ENCODE data around the gene ZFP64.
"Not testable (repeated sequence)": the region's sequence is repeated elsewhere in the genome, so short reads cannot be mapped to it uniquely, and the experiment has no call there.

The ZFP64 gene

DNA sequence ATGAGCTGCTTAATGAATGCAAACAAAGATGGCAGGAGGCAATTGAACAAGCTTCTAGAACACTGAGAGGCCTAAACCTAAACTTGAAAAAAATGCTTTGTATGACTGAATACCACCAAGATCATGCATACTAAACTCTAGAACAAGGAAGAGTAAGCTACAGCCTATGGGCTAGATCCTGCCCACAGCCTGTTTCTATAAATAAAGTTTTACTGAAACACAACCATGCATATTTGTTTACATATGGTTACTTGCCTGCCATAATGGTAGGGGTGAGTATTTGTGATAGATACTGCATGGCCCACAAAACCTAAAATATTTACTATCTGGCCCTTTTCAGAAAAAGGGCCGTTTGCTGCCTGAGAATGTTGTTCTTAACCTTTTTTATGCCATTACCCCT is 37.0 kb downstream of the ZFP64 start:
- no peak for DNase-seq (ENCODE audit: low spot score)

GRCh38 chr20:52153896-52154295 is 37.7 kb downstream of the ZFP64 start:
- no peak for DNase-seq (ENCODE audit: low spot score)

DNA sequence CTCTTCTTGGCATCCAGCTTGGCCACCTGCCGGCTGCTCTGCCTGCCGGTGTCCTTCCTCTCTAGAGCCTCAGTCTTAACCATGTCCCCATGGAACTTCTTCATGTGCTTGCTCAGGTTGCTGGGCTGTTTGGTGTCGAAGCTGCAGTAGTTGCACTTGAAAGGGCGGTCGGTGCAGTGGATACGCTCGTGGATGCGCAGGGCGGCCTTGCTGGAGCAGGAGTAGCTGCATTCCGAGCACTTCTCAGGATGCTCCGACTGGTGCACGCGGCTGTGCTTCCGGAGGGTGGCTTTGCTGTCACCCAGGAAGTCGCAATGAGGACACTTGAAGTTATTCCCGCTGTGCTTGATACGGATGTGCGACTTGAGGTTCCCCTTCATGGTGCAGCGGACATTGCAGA is 38.7 kb downstream of the ZFP64 start:
- no peak for DNase-seq (ENCODE audit: low spot score)

- no peak for DNase-seq (ENCODE audit: low spot score)
These were observed 39.2 kb downstream of the ZFP64 start for GRCh38 chr20:52152416-52152815.

- peak; percentile 34 for DNase-seq (ENCODE audit: low spot score)
These were observed 40.9 kb downstream of the ZFP64 start for GRCh38 chr20:52150440-52151258.

- DNase-seq (ENCODE audit: low spot score), result no peak
These were observed 46.0 kb downstream of the ZFP64 start for GRCh38 chr20:52145587-52145986.

DNA sequence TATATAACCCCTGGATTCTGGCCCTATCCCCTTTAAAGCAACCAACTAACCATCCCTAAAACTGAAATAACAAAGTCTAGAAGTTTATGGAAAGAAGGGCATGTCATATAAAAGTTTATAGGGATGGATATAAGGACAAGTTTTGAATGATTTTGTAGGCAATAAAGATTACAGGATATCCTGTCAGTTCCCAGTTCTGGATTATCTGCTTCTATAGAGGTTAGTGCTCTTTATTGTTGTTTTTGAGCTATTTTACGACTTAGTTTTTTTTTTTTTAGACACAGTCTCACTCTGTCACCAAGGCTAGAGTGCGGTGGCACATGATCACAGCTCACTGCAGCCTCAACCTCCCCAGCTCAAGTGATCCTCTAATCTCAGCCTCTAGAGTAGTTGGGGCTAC is 48.3 kb downstream of the ZFP64 start:
- no peak for DNase-seq (ENCODE audit: low spot score)

DNA sequence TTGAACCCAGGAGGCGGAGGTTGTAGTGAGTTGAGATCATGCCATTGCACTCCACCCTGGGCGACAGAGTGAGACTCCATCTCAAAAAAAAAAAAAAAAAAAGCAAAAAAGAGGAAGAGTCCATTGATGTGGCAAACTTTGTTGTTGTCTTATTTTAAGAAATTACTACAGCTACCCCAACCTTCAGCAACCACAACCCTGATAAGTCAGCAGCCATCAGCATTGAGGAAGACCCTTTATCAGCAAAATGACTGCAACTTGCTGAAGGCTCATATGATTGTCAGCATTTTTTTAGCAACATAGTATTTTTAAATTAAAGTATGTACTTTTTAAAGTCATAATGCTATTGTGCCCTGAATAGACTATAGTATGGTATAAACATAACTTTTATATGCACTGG is 48.8 kb downstream of the ZFP64 start:
- DNase-seq (ENCODE audit: low spot score), result no peak

DNA sequence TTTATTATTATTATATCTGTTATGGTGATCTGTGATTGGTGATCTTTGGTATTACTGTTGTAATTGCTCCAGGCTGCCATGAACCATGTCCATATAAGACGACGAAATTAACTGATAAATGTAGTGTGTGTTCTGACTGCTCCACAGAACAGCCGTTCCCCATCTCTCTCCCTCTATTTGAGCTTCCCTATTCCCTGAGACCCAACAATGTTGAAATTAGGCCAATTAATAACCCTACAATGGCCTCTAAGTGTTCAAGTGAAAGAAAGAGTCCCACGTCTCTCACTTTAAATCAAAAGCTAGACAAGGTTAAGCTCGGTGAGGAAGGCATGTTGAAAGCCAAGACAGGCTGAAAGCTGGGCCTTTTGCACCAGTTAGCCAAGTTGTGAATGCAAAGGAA is 51.6 kb downstream of the ZFP64 start:
- no peak for DNase-seq (ENCODE audit: low spot score)

DNA sequence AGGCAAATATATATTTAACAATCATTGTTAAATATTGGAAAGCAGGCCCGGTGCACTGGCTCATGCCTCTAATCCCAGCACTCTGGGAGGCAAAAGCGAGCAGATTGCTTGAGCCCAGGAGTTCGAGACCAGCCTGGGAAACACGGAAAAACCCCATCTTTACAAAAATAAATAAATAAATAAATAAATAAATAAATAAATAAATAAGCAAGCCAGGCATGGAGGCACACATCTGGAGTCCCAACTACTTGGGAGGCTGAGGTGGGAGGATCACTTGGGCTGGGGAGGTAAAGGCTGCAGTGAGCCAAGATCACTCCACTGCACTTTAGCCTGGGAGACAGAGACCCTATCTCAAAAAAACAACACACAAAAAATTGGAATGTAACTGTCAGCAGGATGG is 53.7 kb downstream of the ZFP64 start:
- no peak for DNase-seq (ENCODE audit: low spot score)

DNA sequence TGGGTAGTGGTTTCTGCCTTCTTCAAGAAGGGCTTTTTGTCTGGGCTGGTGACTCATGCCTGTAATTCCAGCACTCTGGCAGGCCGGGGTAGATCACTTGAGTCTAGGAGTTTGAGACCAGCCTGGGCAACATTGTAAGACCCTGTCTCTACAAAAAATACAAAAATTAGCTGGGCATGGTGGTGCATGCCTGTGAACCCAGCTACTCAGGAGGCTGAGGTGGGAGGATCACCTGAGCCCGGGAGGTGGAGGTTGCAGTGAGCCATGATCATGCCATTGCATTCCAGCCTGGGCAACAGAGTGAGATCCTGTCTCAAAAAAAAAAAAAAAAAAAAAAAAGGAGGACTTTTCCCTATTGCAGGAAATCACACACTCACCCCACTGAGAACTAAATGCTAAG is 57.9 kb downstream of the ZFP64 start:
- DNase-seq (ENCODE audit: low spot score), result not testable (repeated sequence)

DNA sequence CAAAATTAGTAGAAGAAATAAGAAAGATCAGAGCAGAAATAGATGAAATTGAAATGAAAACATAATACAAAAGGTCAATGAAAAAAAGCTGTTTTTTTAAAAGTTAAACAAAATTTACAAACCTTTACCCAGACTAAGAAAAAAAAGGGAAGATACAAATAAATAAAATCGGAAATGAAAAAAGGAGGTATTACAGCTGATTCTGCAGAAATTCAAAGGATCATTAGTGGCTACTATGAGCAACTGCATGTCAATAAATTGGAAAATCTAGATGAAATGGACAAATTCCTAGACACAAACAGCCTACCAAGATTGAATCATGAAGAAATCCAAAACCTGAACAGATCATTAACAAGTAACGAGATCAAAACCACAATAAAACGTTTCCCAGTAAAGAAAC is 59.2 kb downstream of the ZFP64 start:
- DNase-seq (ENCODE audit: low spot score), result no peak

- no peak for DNase-seq (ENCODE audit: low spot score)
These were observed 60.4 kb downstream of the ZFP64 start for GRCh38 chr20:52131048-52131643.

- no peak for DNase-seq (ENCODE audit: low spot score)
These were observed 61.2 kb downstream of the ZFP64 start for GRCh38 chr20:52130406-52130805.

DNA sequence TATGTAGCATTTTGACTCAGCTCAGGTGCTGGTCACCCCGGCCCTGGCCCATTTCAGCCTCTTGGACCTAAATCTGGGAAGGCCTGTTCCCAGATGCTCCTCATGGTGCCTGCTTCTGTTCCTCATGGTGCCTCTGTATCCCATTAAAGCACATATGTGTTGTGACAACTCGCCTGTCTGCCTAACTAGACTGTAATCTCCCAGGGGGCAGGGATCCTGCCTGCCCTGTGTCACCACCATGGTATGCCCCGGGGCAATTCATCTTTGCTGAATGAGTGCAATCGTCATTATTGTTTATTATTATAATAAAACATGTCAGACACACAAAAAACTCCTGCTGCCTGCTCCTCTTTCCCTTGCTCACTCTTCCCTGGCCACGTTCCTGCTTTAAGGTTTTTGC is 62.0 kb downstream of the ZFP64 start:
- DNase-seq (ENCODE audit: low spot score), result no peak

GRCh38 chr20:52127309-52127708 is 64.3 kb downstream of the ZFP64 start:
- DNase-seq (ENCODE audit: low spot score), result no peak

DNA sequence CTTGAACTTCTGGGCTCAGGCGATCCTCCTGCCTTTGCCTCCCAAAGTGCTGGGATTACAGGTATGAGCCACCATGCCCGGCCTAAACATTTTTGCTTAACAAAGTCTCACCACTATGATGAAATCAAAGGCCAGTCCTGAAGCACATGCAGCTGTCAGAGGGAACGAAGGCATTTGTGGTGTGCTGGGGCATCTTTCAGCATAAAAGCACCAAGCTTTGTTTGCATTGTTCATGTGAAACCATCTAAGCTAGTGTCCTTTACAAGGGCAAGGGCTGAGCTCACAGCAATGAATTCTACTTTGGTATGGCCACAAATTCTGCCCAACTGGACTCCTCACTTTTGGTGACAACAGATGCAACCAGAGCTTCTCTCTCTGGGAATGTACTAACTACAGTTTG is 66.8 kb downstream of the ZFP64 start:
- DNase-seq (ENCODE audit: low spot score), result no peak

- DNase-seq (ENCODE audit: low spot score), result no peak
These were observed 72.9 kb downstream of the ZFP64 start for GRCh38 chr20:52118696-52119095.

- DNase-seq (ENCODE audit: low spot score), result no peak
These were observed 73.5 kb downstream of the ZFP64 start for GRCh38 chr20:52118016-52118623.

DNA sequence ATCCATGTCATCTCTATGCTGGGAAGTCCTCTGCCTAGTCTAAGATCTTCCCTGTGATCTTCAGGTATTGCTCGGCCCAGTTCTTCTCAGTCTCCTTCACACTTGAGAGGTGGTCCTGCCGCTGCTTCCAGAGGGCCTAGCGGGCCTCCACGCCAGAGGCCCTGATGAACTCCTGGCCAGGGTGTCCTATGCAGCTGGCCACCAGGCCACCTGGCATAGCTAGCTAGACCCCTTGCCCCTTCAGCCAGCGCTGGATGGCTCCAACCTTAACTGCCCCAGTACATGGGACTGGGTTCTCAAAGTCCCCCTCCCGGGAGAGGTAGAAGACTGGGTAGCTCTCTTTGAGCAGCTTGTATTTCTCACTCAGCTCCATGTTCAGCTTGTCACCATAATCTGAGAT is 81.1 kb downstream of the ZFP64 start:
- DNase-seq (ENCODE audit: low spot score), result no peak

DNA sequence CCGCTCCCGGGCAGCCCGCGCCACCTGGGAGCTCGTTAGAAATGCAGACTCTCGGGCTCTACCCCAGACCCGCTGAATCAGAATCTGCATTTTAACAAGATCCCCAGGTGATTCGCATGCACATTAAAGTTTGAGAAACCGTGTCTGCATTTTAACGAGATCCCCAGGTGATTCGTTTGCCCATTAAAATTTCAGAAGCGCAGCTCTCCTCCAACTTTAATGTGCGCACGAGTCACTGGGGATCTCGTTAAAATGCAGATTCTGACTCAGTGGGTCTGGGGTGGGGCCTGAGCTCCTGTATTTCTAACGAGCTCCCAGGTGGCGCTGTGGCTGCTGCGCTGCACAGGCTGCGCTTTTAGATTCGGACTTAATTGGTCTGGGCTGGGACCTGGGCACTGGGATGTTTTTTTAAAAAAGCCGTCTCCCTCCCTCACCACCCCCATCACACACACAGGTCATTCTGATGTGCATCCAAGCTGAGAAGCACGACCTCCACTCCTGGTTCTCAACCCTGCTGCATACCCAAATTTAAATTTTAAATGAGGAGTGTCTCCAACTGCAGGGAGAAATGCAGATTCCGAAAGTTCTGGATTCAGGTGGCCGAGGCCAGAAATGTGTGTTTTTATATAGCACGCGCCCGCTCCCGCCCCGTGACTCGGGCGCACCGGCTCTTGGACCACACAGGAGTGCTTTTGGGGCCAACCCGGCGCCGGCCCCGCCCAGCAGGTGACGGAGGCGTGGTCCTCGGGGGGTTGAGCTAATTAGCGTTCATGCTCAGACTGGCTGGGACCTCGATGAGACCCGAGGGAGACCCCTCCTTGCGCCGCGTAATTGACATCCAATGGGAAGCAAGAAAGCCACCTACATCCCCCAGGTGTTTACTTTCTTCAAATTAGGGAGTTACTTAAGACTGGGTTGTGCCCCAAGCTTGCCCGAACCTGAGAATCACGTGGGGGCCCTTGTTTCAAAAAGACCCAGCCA is 85.8 kb downstream of the ZFP64 start:
- DNase-seq (ENCODE audit: low spot score), result no peak
